Common myeloid progenitor, CD34-positive (primary cell): ENCODE measurements around the gene PSORS1C1.
A peak's percentile ranks its signal among the peaks of the same experiment; 100 is the strongest.

Source experiments
- CTCF ChIA-PET: fragments of 350-600 bp; sonication (Branson Sonifier 250); formaldehyde crosslinking; loops from one replicate; lab custom pipeline; 2021; ENCODE audit warnings: antibody characterized with exemption; lab: Charles Lee
- POLR2A ChIA-PET: fragments of 350-600 bp; sonication (Branson Sonifier 250); formaldehyde crosslinking; loops from one replicate; lab custom pipeline; 2021; ENCODE audit warnings: antibody characterized with exemption; lab: Charles Lee
- DNase-seq, 3 donors: peaks; one replicate each; pipeline versions ENCODE4 v3.0.0 to v3.0.0-alpha.2; 2013
- H3K27ac ChIP-seq, 2 experiments: 1 replicate in 1 of 2; 2 replicates in 1 of 2; pipeline ENCODE4 v1.7.0; 2013; ENCODE audit warnings: inconsistent platforms in 2 of 2, low read length in 2 of 2, mild to moderate bottlenecking in 2 of 2, low read depth in 1 of 2, moderate library complexity in 1 of 2; ENCODE audit not compliant: severe bottlenecking in 2 of 2, insufficient read depth in 1 of 2, poor library complexity in 1 of 2
- H3K27me3 ChIP-seq, 5 experiments: replicated peaks in 2 of 5; 1 replicate in 3 of 5; 2 replicates in 2 of 5; pipeline versions ENCODE4 v1.6.1 to v1.7.0; 2013; ENCODE audit warnings: low read length in 4 of 5, mild to moderate bottlenecking in 2 of 5, moderate library complexity in 2 of 5, inconsistent platforms in 1 of 5; ENCODE audit not compliant: insufficient read depth in 5 of 5, control insufficient read depth in 4 of 5
- H3K36me3 ChIP-seq, 4 experiments: 1 replicate in 2 of 4; 2 replicates in 2 of 4; pipeline versions ENCODE4 v1.6.1 to v1.7.0; 2013; ENCODE audit warnings: low read length in 3 of 4, control low read depth in 1 of 4, mild to moderate bottlenecking in 1 of 4; ENCODE audit not compliant: control insufficient read depth in 4 of 4, insufficient read depth in 4 of 4
- H3K4me1 ChIP-seq, 4 experiments: 1 replicate in 3 of 4; 2 replicates in 1 of 4; pipeline versions ENCODE4 v1.6.1 to v1.7.1; 2013; ENCODE audit warnings: low read length in 3 of 4, mild to moderate bottlenecking in 3 of 4, control low read depth in 1 of 4, inconsistent platforms in 1 of 4, moderate library complexity in 1 of 4; ENCODE audit not compliant: control insufficient read depth in 4 of 4, insufficient read depth in 4 of 4; ENCODE audit errors: control extremely low read depth in 1 of 4
- H3K4me3 ChIP-seq, 7 experiments: 1 replicate in 4 of 7; 2 replicates in 3 of 7; pipeline versions ENCODE4 v1.5.1 to v1.7.0; 2013; ENCODE audit warnings: mild to moderate bottlenecking in 7 of 7, low read length in 6 of 7, moderate library complexity in 6 of 7, inconsistent platforms in 2 of 7, low read depth in 2 of 7, control low read depth in 1 of 7; ENCODE audit not compliant: insufficient read depth in 4 of 7, control insufficient read depth in 1 of 7; ENCODE audit errors: extremely low read depth in 1 of 7
- H3K9me3 ChIP-seq, 5 experiments: 1 replicate in 4 of 5; 2 replicates in 1 of 5; pipeline versions ENCODE4 v1.6.1 to v1.7.1; 2013; ENCODE audit warnings: low read length in 4 of 5, mild to moderate bottlenecking in 2 of 5, inconsistent platforms in 1 of 5, low read depth in 1 of 5, moderate library complexity in 1 of 5; ENCODE audit not compliant: control insufficient read depth in 4 of 5, insufficient read depth in 2 of 5; ENCODE audit errors: control extremely low read depth in 1 of 5
- WGBS: methylation state at CpG from one replicate; pipeline ENCODE4 v1.1.5; 2013; ENCODE audit not compliant: insufficient coverage; 5-methylcytosine and 5-hydroxymethylcytosine counted together

Gene PSORS1C1

GRCh38 chr6:31092769-31093505 lies 21.7 kb upstream of the PSORS1C1 start:
- WGBS: 94% methylated on average over 9 of the region's 12 CpGs
- CTCF ChIA-PET: interaction anchor here (0.7 to 6.7 kb wide), 9 partner anchors 9 to 283 kb away, joined by 3 to 66 read pairs (median 4); partner anchors contain the start of genes C6orf15 and PSORS1C1

GRCh38 chr6:31094389-31094881 lies 20.2 kb upstream of the PSORS1C1 start:
- peak overlapping the region; percentile 4 to 64 for H3K27ac ChIP-seq
- ChIA-PET POLR2A (interaction anchor here (0.5 kb wide), 1 partner anchor 306 kb away, joined by 6 read pairs; no protein-coding TSS in a partner anchor), CTCF (interaction anchor here (1.1 to 6.7 kb wide), 6 partner anchors 8 to 281 kb away, joined by 3 to 66 read pairs (median 6); partner anchors contain the start of genes C6orf15 and PSORS1C1)
- peaks cover 13 to 61% (median 47%) of the 10 kb centered on the region in 4 experiments for H3K4me1 ChIP-seq
- whole genome bisulfite sequencing: 0% methylated on average over 2 of the region's 3 CpGs
- no peaks in the 10 kb centered on the region for H3K36me3 ChIP-seq
- H3K4me3 ChIP-seq: peak overlapping the region in 4 of 7 experiments; percentile 26 to 47 (median 36)
- H3K9me3 ChIP-seq: no peaks in the 10 kb centered on the region
- H3K27me3 ChIP-seq: no peaks in the 10 kb centered on the region
- DNase-seq: peak; percentile 80 to 96 (median 94)

More at GRCh38 chr6:31092769-31093505, 21.7 kb upstream of the PSORS1C1 start:
- Histone ChIP-seq H3K27me3 (no peaks in the 10 kb centered on the region), H3K4me3 (no peak overlapping the region), H3K36me3 (no peaks in the 10 kb centered on the region), H3K9me3 (no peaks in the 10 kb centered on the region), H3K27ac (peak overlapping the region in 1 of 2 experiments; percentile 49), H3K4me1 (peaks cover 13 to 57% (median 45%) of the 10 kb centered on the region in 4 experiments)
- DNase-seq: no peak
- POLR2A ChIA-PET: interaction anchor here (0.6 kb wide), 2 partner anchors 478 to 1240 kb away, joined by 3 to 4 read pairs; no protein-coding TSS in a partner anchor

- H3K4me3 ChIP-seq: no peak overlapping the region
- no peak overlapping the region for H3K27ac ChIP-seq
- H3K27me3 ChIP-seq: no peaks in the 10 kb centered on the region
- CTCF ChIA-PET: interaction anchor here (0.7 to 2.2 kb wide), 5 partner anchors 9 to 166 kb away, joined by 3 to 7 read pairs (median 3); no protein-coding TSS in a partner anchor
- 93% methylated on average over 2 of the region's 3 CpGs for WGBS
- no peak for DNase-seq
- POLR2A ChIA-PET: no interaction called here
- no peaks in the 10 kb centered on the region for H3K36me3 ChIP-seq
- H3K4me1 ChIP-seq: peaks cover 13 to 57% (median 44%) of the 10 kb centered on the region in 4 experiments
- H3K9me3 ChIP-seq: no peaks in the 10 kb centered on the region
Observed at GRCh38 chr6:31096215-31096614, 18.4 kb upstream of the PSORS1C1 start.

- peaks cover 13 to 53% (median 44%) of the 10 kb centered on the region in 4 experiments for H3K4me1 ChIP-seq
Observed at GRCh38 chr6:31096656-31097055, 17.9 kb upstream of the PSORS1C1 start.

GRCh38 chr6:31098449-31098938 lies 16.1 kb upstream of the PSORS1C1 start:
- WGBS: no CpG with 5 or more reads among the region's 4 CpGs
- H3K9me3 ChIP-seq: no peaks in the 10 kb centered on the region
- CTCF ChIA-PET: interaction anchor here (0.6 kb wide), 1 partner anchor 187 kb away, joined by 4 read pairs; no protein-coding TSS in a partner anchor
- no peak for DNase-seq
- no peak overlapping the region for H3K27ac ChIP-seq
- H3K4me1 ChIP-seq: peaks cover 12 to 44% (median 35%) of the 10 kb centered on the region in 4 experiments
- POLR2A ChIA-PET: no interaction called here
- H3K36me3 ChIP-seq: no peaks in the 10 kb centered on the region
- H3K27me3 ChIP-seq: no peaks in the 10 kb centered on the region
- no peak overlapping the region for H3K4me3 ChIP-seq

More at GRCh38 chr6:31096656-31097055, 17.9 kb upstream of the PSORS1C1 start:
- no peak for DNase-seq
- 75% methylated on average over 2 of the region's 5 CpGs for WGBS
- H3K9me3 ChIP-seq: no peaks in the 10 kb centered on the region
- H3K27ac ChIP-seq: no peak overlapping the region
- no peaks in the 10 kb centered on the region for H3K27me3 ChIP-seq
- peak overlapping the region in 1 of 7 experiments; percentile 16 for H3K4me3 ChIP-seq
- ChIA-PET CTCF (interaction anchor here (0.7 to 2.2 kb wide), 4 partner anchors 9 to 17 kb away, joined by 3 to 7 read pairs (median 4); no protein-coding TSS in a partner anchor), POLR2A (interaction anchor here (0.7 kb wide), 1 partner anchor 353 kb away, joined by 3 read pairs; no protein-coding TSS in a partner anchor)
- no peaks in the 10 kb centered on the region for H3K36me3 ChIP-seq

GRCh38 chr6:31103136-31103535 lies 11.5 kb upstream of the PSORS1C1 start:
- no CpG with 5 or more reads among the region's 2 CpGs for WGBS
- POLR2A ChIA-PET: no interaction called here
- Histone ChIP-seq H3K27me3 (no peaks in the 10 kb centered on the region), H3K27ac (no peak overlapping the region), H3K36me3 (no peaks in the 10 kb centered on the region), H3K4me1 (peaks cover 0 to 3% (median 1%) of the 10 kb centered on the region in 4 experiments), H3K9me3 (no peaks in the 10 kb centered on the region), H3K4me3 (no peak overlapping the region)
- DNase-seq: no peak
- CTCF ChIA-PET: interaction anchor here (0.6 to 4.6 kb wide), 10 partner anchors 8 to 33 kb away, joined by 3 to 32 read pairs (median 5); partner anchors contain the start of genes C6orf15 and PSORS1C1
